Panc1 (cell line): Measurements from ENCODE around the gene GCAT. TPM values are rescaled to one million over a fixed set of nuclear protein-coding genes. Genes with fewer than 3 reads are reported as not detected.

Experiments
- ATAC-seq: fragments of 200-7000 bp; cut with Tn5 transposase; 2 replicates; pipeline ENCODE4 v1.9.1; 2020; ENCODE audit warnings: mild to moderate bottlenecking, moderate library complexity
- BruUV-seq: library from RNA; stranded (reverse); fragments of 400-500 nt; replicated peaks from 2 replicates; lab custom pipeline; 2021; lab: Mats Ljungman, UMichigan
- CTCF ChIA-PET: fragments of 300-600 bp; sonication (Branson Sonifier 250); formaldehyde crosslinking; loops from one replicate; lab custom pipeline; 2022; ENCODE audit warnings: antibody characterized with exemption; lab: Charles Lee
- POLR2A ChIA-PET: fragments of 300-600 bp; sonication (Branson Sonifier 250); formaldehyde crosslinking; loops from one replicate; lab custom pipeline; 2022; ENCODE audit warnings: antibody characterized with exemption; lab: Charles Lee
- DNase-seq: peaks from one replicate; pipeline ENCODE4 v3.0.0-alpha.2; 2010; ENCODE audit warnings: low read depth, low spot score
- H3K27ac ChIP-seq: 2 replicates; pipeline ENCODE4 v1.5.1; 2011; ENCODE audit warnings: mild to moderate bottlenecking, low read length, inconsistent platforms
- H3K27me3 ChIP-seq: fragments of 200-500 bp; sonication (Bioruptor generic); 2 replicates; pipeline ENCODE4 v1.6.0; 2014; ENCODE audit warnings: low read length, inconsistent platforms; ENCODE audit not compliant: control insufficient read depth, insufficient read depth
- H3K36me3 ChIP-seq: fragments of 200-500 bp; sonication (Bioruptor generic); 2 replicates; pipeline ENCODE4 v1.5.1; 2014; ENCODE audit warnings: inconsistent platforms, mild to moderate bottlenecking, low read length, moderate library complexity; ENCODE audit not compliant: control insufficient read depth, insufficient read depth
- H3K4me1 ChIP-seq: 2 replicates; pipeline ENCODE4 v1.5.1; 2011; ENCODE audit warnings: inconsistent platforms, mild to moderate bottlenecking, low read length, moderate library complexity; ENCODE audit not compliant: control insufficient read depth, insufficient read depth
- H3K4me3 ChIP-seq, 2 experiments: 2 replicates each; pipeline ENCODE4 v1.5.1; 2011 to 2012; ENCODE audit warnings: low read depth in 2 of 2, low read length in 2 of 2, mild to moderate bottlenecking in 2 of 2, inconsistent platforms in 1 of 2, moderate library complexity in 1 of 2
- H3K9me3 ChIP-seq: fragments of 200-500 bp; sonication (Bioruptor generic); 2 replicates; pipeline ENCODE4 v1.5.1; 2014; ENCODE audit warnings: low read depth, mild to moderate bottlenecking, inconsistent platforms, low read length, moderate library complexity; ENCODE audit not compliant: control insufficient read depth, insufficient read depth
- CTCF ChIP-seq: fragments of 450-650 bp; IDR thresholded peaks from 2 replicates; pipeline ENCODE4 v1.5.1; 2017; ENCODE audit warnings: mild to moderate bottlenecking
- POLR2AphosphoS5 ChIP-seq: IDR thresholded peaks from 2 replicates; pipeline ENCODE4 v1.6.1; 2012; ENCODE audit warnings: mild to moderate bottlenecking, low read depth, low read length, moderate library complexity
- REST ChIP-seq, 2 experiments: IDR thresholded peaks; 2 replicates each; pipeline ENCODE4 v1.6.1; 2011 to 2012; ENCODE audit warnings: low read depth in 2 of 2, control low read depth in 1 of 2, low read length in 1 of 2, mild to moderate bottlenecking in 1 of 2, moderate library complexity in 1 of 2; ENCODE audit not compliant: insufficient read depth in 1 of 2
- SIN3A ChIP-seq: IDR thresholded peaks from 2 replicates; pipeline ENCODE4 v1.6.1; 2012; ENCODE audit warnings: low read depth, mild to moderate bottlenecking, low read length, moderate library complexity, borderline replicate concordance; ENCODE audit not compliant: insufficient read depth
- TCF7L2 ChIP-seq: IDR thresholded peaks from 2 replicates; pipeline ENCODE4 v1.6.1; 2011; ENCODE audit warnings: mild to moderate bottlenecking, low read depth, low read length, inconsistent platforms
- in situ Hi-C: cut with HindIII; loops from 2 replicates; pipeline ENCODE4 v1.10.0; 2016; ENCODE audit warnings: low sequenced_read_pairs, low pct_unique_long_range_greater_than_20kb
- intact Hi-C: fragments of 100-400 bp; cut with micrococcal nuclease; formaldehyde crosslinking; loops from one replicate; pipeline ENCODE4 v1.10.0; 2022; ENCODE audit not compliant: unreplicated experiment
- total RNA-seq: library from RNA; stranded (reverse); gene quantifications from one replicate; pipeline ENCODE4 v1.2.1, GENCODE V29; 2021; ENCODE audit not compliant: unreplicated experiment

GCAT gene
- total RNA-seq, 1 experiment from 2014 or later, result 11.2 TPM

- H3K4me1 ChIP-seq, result peaks cover 1% of the 10 kb centered on the region; the same call in 1 of the 2 replicates
- CTCF ChIA-PET, result no interaction called here
- POLR2A ChIA-PET, result no interaction called here
- TF ChIP-seq TCF7L2 (no peak), SIN3A (no peak), POLR2AphosphoS5 (no peak), REST (IDR thresholded peaks at IDR 0.05; ENCODE audit: insufficient read depth in 1 of 2, low read depth in 2 of 2, low read length in 1 of 2) (no peak), CTCF (no peak)
- H3K27me3 ChIP-seq, result no peaks in the 10 kb centered on the region
- ATAC-seq (no peak), DNase-seq (no peak)
- in situ Hi-C loops (no loop called here), intact Hi-C loops (no loop called here)
- H3K9me3 ChIP-seq, result no peaks in the 10 kb centered on the region
- H3K4me3 ChIP-seq, result no peak overlapping the region
- no peak overlapping the region for H3K27ac ChIP-seq
- H3K36me3 ChIP-seq, result no peaks in the 10 kb centered on the region
- BruUV-seq, result no TSS peak
These were observed 36.7 kb upstream of the GCAT start for GRCh38 chr22:37771081-37771480.

- POLR2A ChIA-PET, result no interaction called here
- H3K36me3 ChIP-seq, result no peaks in the 10 kb centered on the region
- H3K27me3 ChIP-seq, result no peaks in the 10 kb centered on the region
- H3K27ac ChIP-seq, result no peak overlapping the region
- CTCF ChIA-PET, result no interaction called here
- H3K4me1 ChIP-seq, result peaks cover 7% of the 10 kb centered on the region
- no peak for DNase-seq
- no TSS peak for BruUV-seq
- H3K9me3 ChIP-seq, result no peaks in the 10 kb centered on the region
- in situ Hi-C loops (no loop called here), intact Hi-C loops (no loop called here)
- H3K4me3 ChIP-seq, result no peak overlapping the region
- ATAC-seq, result no peak
- no peak for TF ChIP-seq POLR2AphosphoS5
- TF ChIP-seq TCF7L2, result no peak
- no peak for TF ChIP-seq REST (IDR thresholded peaks at IDR 0.05; ENCODE audit: insufficient read depth in 1 of 2, low read depth in 2 of 2, low read length in 1 of 2)
- no peak for TF ChIP-seq SIN3A
- no peak for TF ChIP-seq CTCF
These were observed 35.9 kb upstream of the GCAT start for GRCh38 chr22:37771702-37772427.
